ENCODE results near the gene ZNF569. TPM values are rescaled to one million over a fixed set of nuclear protein-coding genes. Genes with fewer than 3 reads are reported as not detected.

ZNF569 gene
- total and polyA plus RNA-seq, 10 of the 15 experiments (the other 5 are each of a cell fraction or from before 2014, with no cell fraction given) = 0.82 to 4.3 (median 2.3) TPM

DNA sequence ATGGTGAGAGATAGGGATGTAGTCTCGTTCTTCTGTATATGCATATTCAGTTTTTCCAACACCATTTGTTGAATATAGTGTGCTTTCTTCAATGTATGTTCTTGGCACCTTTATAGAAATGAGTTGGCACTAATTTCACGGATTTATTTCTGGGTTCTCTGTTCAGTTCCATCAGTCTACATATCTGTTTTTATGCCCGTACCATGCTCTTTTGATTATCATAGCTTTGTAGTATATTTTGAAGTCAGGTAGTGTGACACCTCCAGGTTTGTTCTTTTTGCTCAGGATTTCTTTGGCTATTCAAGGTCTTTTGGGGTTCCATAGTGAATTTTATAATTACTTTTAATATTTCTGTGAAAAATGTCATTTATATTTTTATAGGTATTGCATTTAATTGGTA, 25.0 kb upstream of the ZNF569 start:
- intact Hi-C loops (cut with micrococcal nuclease; ENCODE audit: unreplicated experiment) (no loop called here), in situ Hi-C loops (cut with MboI) (no loop called here)
- H3K4me3 ChIP-seq = no peak overlapping the region
- ChIA-PET SMC1A (ENCODE audit: uncharacterized antibody, unreplicated experiment) (no interaction called here), CTCF (no interaction called here), RAD21 (ENCODE audit: unreplicated experiment) (no interaction called here), POLR2A (no interaction called here)
- no peaks in the 10 kb centered on the region for H3K27me3 ChIP-seq (replicated peaks in 1 of 2; ENCODE audit: control insufficient read depth in 2 of 2, insufficient read depth in 2 of 2, low read length in 1 of 2)
- H3K4me1 ChIP-seq (ENCODE audit: control insufficient read depth, insufficient read depth, low read length) = no peaks in the 10 kb centered on the region
- ATAC-seq (no peak), FAIRE-seq (no peak), DNase-seq (ENCODE audit: low read depth, low spot score) (no peak)
- no TSS peak for BruUV-seq (replicated peaks)
- 46% methylated on average over 3 of the region's 3 CpGs for WGBS (ENCODE audit: insufficient coverage, insufficient replicate concordance, low lambda C conversion rate, missing lambda C conversion rate)
- no peak for TF ChIP-seq TAF1 (IDR thresholded peaks at IDR 0.05; ENCODE audit: borderline replicate concordance, low read depth, low read length)
- TF ChIP-seq ZNF217 (IDR thresholded peaks at IDR 0.05) = no peak
- TF ChIP-seq, protein P1, sequence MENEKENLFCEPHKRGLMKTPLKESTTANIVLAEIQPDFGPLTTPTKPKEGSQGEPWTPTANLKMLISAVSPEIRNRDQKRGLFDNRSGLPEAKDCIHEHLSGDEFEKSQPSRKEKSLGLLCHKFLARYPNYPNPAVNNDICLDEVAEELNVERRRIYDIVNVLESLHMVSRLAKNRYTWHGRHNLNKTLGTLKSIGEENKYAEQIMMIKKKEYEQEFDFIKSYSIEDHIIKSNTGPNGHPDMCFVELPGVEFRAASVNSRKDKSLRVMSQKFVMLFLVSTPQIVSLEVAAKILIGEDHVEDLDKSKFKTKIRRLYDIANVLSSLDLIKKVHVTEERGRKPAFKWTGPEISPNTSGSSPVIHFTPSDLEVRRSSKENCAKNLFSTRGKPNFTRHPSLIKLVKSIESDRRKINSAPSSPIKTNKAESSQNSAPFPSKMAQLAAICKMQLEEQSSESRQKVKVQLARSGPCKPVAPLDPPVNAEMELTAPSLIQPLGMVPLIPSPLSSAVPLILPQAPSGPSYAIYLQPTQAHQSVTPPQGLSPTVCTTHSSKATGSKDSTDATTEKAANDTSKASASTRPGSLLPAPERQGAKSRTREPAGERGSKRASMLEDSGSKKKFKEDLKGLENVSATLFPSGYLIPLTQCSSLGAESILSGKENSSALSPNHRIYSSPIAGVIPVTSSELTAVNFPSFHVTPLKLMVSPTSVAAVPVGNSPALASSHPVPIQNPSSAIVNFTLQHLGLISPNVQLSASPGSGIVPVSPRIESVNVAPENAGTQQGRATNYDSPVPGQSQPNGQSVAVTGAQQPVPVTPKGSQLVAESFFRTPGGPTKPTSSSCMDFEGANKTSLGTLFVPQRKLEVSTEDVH (IDR thresholded peaks at IDR 0.05; ENCODE audit: low read depth, partially characterized antibody) = no peak
- TF ChIP-seq MEF2A (IDR thresholded peaks at IDR 0.05; ENCODE audit: insufficient read depth, low read depth, low read length) = no peak
- TF ChIP-seq HDAC6 (IDR thresholded peaks at IDR 0.05; ENCODE audit: unreplicated experiment) = no peak
- TF ChIP-seq NFIC (IDR thresholded peaks at IDR 0.05; ENCODE audit: low read depth, low read length) = no peak
- no peak for TF ChIP-seq CHD4 (IDR thresholded peaks at IDR 0.05)
- no peak for TF ChIP-seq TBL1XR1 (IDR thresholded peaks at IDR 0.05; ENCODE audit: low read depth, low read length)
- no peak overlapping the region for H3K4me2 ChIP-seq (ENCODE audit: control insufficient read depth, insufficient read depth)
- peaks cover 2% of the 10 kb centered on the region; the same call in 2 of the 3 replicates for H3K9me3 ChIP-seq (replicated peaks; ENCODE audit: control insufficient read depth, insufficient read depth, low read length)
- H4K20me1 ChIP-seq (ENCODE audit: control insufficient read depth, insufficient read depth) = no peaks in the 10 kb centered on the region
- no peak overlapping the region for H2AFZ ChIP-seq (ENCODE audit: control insufficient read depth, low read depth, low read length)
- no peak overlapping the region for H3K27ac ChIP-seq (ENCODE audit: control insufficient read depth, insufficient read depth)
- H3K79me2 ChIP-seq (ENCODE audit: control insufficient read depth, insufficient read depth, low read length) = no peaks in the 10 kb centered on the region
- no peak overlapping the region for H3K9ac ChIP-seq (ENCODE audit: control insufficient read depth, insufficient read depth, low read length)
- no peaks in the 10 kb centered on the region for H3K36me3 ChIP-seq (ENCODE audit: control insufficient read depth in 2 of 2, insufficient read depth in 2 of 2, low read length in 1 of 2)
